Activated T-helper 1 cell treated with Interleukin-2 at 50 U/mL for 16 hours (primary cell): ENCODE data around the gene HOXA9.
A peak's percentile ranks its signal among the peaks of the same experiment; 100 is the strongest.

Source experiments
- DNase-seq: peaks from one replicate; pipeline ENCODE4 v3.0.0-alpha.2; 2020; ENCODE audit warnings: low read depth

Gene HOXA9

DNA sequence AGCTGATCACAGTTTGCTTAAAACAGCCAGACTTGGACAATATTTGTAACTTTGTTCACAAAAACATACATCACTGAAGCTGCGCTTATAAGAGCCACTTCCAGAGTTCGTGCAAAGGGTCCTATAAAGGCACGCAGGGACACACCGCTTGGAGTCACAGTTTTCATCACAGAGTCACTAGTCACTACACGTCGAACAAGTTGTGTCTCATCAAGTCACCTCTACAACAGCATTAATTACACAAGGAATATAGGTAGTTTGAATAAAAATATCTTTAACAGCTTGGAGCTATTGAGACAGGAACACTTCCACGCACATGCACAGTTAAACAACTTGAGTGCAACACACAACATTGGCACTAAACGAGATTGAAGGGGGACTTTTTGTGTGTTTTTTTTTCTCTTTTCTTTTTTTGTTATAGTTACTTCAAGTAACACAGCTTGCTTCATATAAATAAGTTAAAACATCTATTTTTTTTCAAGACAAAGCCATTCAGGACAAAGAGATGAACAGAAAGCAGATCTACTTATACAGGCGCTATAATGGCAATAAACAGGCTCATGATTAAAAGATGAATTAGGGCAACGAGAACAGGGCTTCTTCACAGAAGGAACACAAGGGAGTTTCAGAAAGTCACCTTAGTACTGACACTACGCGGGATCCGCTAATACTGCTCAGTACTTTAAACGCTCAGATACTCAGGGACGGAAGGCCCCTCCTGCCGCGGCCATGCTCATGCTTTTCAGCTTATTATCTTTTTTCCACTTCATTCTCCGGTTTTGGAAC lies 24.0 kb downstream of the HOXA9 start:
- DNase-seq: no peak

DNA sequence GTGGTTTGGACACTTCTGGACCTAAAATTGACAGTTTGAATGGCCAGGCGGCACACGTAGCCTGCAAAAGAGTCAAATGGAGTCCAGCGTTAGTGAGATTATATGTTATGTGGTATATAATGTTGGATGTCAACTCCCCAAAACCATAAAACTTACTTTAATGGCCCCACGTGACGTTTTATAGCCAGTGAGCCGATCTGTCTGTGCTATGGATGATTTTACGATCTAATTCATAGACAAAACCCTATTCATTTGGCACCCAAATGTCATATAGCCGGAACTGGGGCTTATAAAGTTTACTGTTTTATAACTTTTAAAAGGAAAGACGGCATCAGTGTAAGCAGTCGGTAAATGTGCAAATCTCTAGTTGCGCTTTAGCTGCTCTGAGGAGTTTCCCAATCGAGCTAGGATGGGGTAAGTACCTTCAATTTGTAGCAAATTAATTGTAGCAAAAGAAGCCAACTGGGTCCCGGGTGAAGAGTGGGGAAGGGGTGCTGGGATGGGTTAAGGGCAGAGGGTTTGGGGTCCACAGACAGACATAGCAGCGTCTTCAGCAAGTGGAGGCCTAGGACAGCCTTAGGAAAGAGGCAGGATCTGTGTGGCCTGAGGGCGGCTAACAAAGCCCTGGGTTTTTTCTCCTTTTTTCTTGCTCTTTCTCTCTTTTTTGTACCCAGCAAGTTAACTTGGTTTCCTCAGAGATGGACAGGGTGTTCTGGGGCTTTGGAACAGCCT lies 25.0 kb downstream of the HOXA9 start:
- DNase-seq: no peak

- no peak for DNase-seq
These were observed 25.8 kb downstream of the HOXA9 start for GRCh38 chr7:27139334-27140125.

DNA sequence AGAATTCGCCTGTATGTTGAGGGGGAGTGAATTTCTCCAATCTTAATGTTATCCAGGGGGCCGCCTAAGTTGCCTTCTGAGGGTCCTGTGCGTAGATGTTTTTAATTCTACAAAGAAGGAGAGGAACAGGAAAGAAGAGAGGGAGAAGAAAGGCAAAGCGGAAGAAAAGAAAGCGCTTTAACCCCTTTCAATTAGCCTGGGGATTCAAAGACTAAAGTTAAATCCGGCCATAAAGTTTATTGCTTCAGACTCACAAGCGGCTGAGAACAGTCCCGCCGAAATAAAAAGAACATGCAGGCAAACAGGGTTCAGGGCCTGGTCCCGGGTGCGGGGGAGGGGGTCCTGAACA lies 26.4 kb downstream of the HOXA9 start:
- DNase-seq: no peak

GRCh38 chr7:27138472-27138871 lies 26.9 kb downstream of the HOXA9 start:
- no peak for DNase-seq

- no peak for DNase-seq
These were observed 27.6 kb downstream of the HOXA9 start for GRCh38 chr7:27137640-27138315.

- no peak for DNase-seq
These were observed 30.9 kb downstream of the HOXA9 start for GRCh38 chr7:27134392-27134791.

DNA sequence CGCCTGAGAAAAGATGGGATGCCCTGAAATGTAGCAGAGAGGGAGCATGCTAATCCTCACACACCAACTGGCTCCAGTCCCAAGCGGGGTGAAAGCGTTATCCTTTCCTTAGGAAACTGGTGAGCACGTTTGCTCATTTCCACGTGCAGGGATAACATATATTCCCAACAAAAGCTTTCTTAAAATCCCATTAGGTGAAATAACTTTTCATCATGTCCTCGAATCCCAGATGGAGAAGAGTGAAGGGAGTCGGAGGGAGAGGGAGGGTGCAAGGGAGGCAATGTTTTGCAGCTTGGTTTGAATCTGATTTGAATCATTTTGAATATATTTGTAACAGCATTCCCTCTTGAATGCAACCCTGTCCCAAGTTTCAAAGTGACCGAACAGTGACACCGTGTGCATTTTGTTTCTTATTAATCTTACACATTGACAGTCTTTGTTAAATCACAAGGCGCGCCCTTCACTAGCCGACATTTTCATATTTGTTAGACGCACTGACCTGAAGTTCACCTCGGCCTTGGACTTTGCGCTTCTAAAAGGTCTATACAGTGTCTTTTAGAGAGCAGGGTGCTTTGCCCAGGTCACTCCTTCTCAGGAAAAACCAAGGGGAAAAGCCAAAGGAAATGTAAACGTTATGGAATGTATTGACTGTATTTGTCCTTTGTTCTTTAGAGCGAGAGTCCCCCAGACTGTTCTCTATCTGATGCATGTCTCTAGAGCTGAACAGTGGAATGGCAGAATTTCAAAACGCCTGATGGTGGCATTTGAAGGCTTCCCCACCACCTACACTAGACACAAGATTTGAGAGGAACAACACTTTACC lies 31.7 kb downstream of the HOXA9 start:
- DNase-seq: no peak

- no peak for DNase-seq
These were observed 32.4 kb downstream of the HOXA9 start for GRCh38 chr7:27132978-27133377.

DNA sequence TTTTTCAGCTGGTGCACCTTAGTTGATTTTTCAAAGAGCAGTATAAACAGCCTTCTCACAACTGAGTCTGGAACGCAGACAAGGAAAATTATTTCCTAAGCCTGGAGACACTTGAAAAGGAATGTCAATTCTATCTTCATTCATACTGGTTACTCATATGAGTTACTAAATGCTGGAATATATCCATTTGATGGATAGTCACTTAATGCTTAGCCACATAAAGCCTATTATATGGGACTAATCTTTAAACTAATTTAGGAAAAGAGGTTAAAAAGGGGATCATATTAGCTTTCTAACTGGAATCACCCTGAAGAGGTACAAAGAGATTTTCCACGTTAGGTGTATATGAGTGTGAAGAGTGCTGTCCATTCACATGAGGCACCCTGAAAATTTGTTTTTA lies 33.1 kb downstream of the HOXA9 start:
- no peak for DNase-seq

DNA sequence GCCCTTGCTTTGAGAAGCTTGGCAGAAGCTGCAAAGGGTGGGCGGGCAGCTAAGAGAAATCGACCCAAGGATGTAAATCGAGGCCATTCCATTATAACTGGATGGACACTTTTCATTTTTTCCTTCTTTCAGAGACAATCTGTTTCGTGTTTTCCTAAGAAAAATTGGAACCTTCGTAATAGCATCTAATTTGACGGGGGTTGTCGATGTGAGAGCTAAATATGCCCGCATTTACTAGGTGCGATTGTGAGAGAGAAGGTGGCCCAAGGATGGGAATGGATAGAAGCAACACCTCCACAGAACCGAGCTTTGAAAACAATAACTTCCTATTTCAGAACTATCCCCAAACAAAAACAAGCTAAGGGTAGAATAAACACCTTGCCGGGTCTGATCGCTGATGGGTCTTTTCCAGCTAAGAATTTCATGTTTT lies 33.9 kb downstream of the HOXA9 start:
- DNase-seq: no peak

GRCh38 chr7:27130540-27131389 lies 34.6 kb downstream of the HOXA9 start, which contains the start of gene HOXA4:
TSS of gene HOXA4 (minus strand) at chr7:27130757. CDS start at chr7:27130733, 24 bp downstream.
- peak; percentile 45 for DNase-seq

- no peak for DNase-seq
These were observed 35.4 kb downstream of the HOXA9 start for GRCh38 chr7:27129729-27130539.

GRCh38 chr7:27128776-27129728 lies 36.3 kb downstream of the HOXA9 start:
- DNase-seq: no peak

GRCh38 chr7:27128034-27128433 lies 37.3 kb downstream of the HOXA9 start:
- no peak for DNase-seq

GRCh38 chr7:27126596-27127327 lies 38.6 kb downstream of the HOXA9 start:
- DNase-seq: no peak

DNA sequence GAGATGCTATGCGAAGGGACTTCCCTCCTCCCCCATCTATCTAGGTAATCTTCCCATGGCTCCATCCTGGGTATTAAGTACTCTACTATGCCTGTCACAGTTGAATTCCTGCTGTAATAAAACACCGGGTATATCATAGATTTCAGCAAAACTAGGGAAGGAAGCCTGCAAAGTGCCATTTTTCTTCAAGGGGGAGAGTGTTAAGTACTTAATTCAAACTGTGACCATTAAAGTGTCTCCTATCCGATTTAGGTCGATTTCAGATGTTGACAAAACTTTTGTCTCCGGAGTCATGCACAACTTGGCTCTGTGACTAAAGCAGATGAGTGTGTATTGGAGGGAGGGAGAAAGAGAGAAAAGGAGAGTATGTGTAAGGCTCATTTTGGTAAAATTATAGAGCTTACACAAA lies 39.3 kb downstream of the HOXA9 start:
- no peak for DNase-seq
